GM19328 (cell line): ENCODE results near the gene TAF4.

Experiments used
- ATAC-seq: cut with Tn5 transposase; IDR thresholded peaks from one replicate; pipeline ENCODE4 v1.9.1; 2021; ENCODE audit warnings: mild to moderate bottlenecking, moderate library complexity; ENCODE audit not compliant: unreplicated experiment

The TAF4 gene

DNA sequence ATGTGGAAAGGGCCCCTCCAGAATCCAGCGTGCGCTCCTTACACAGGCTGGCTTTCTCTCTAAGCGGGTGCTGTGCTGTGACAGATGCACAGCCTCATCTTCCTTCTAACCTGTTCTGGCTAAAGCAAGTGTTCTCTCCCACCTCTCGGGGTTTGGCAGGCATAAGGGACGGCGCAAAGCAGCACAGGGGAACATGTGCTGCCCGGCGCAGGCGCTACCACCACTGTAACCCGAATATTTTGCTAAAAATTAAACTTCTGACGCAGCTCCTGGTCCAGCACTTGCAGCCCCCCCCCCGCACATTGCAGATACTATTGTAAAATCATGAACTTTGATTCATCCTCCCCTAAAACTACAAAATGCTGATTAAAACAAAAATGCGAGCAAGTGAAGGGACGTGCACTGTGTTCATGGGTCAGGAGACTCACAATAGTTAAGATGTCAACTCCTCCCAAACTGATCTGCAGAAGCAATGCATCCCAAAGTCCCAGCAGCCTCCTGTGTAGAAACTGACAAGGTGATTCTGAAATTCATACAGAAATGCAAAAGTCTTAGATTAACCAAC lies 43.0 kb downstream of the TAF4 start:
- ATAC-seq, result no peak

- ATAC-seq, result no peak
Observed at GRCh38 chr20:62021793-62022385, 43.8 kb downstream of the TAF4 start.

DNA sequence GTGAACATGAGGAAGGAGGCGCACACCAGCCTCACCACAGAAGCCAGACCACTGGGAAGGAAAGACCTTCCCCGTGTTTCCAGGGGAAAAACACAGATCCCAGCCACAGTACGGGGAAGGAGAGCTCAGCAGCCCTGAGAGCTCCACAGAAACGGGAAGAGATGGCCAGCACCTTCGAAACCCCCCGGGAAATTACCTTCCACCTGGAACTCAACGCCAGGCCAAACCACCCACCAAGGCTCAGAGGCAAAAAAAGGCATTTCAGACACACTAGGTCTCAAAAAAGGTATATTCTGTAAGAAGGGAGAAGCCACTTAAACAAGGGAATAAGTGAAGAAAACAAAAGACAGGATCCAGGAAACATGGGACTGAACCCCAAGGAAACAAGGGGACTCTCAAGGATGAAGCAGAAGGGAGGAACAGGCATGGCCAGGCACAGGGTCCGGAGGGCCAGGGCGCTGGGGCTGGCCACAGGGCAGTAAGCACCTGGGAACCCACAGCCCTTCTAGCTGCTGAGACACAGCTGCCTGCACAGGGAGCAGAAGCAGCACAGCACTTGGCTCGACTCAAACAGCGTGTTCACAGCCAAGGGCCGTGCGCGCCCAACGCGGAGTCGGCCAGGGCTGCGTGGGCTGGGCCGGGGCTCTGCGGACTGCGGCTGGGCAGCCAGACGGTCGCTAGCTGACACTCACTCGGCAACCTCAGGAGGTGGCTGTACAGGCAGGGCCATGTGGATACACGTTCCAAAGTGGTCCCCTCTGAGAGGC lies 44.6 kb downstream of the TAF4 start:
- no peak for ATAC-seq

GRCh38 chr20:62019881-62020492 lies 45.7 kb downstream of the TAF4 start:
- ATAC-seq, result no peak

- no peak for ATAC-seq
Observed at GRCh38 chr20:62019144-62019805, 46.4 kb downstream of the TAF4 start.

GRCh38 chr20:62018437-62019143 lies 47.1 kb downstream of the TAF4 start:
- ATAC-seq, result no peak

DNA sequence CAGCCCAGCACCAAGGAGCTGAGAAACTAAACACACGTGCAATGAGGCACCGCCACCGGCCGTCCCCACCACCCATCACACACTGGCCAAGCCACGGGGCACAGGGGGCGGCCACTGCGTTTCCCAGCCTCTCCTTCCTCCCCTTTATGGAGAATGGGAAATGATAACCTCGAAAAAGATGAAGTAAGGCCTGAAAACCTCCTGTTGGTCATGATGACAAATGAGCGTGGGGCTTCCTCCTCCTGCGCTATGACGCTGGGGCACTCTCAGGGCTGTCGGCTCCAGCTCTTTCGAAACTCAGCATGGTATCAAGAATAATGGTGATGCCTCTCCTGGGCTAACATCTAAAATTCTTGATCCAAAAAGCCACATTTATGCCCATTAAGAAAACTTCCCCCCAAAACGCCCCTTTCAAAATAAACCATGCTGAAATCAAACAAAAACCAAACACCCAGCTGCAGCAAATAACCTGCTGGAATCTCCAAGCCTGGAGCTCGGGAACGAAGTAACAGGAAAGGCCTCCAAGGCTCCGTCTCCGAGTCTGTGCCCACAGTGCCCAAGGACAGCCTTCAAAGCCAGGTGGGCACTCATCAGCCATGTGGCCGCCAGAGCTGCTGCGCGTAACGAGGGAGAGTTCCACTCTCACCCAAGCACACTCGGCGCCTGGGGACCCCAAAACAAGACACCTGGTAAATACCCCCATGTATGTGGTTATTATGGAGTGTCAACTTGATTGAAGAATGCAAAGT lies 50.0 kb downstream of the TAF4 start:
- no peak for ATAC-seq

DNA sequence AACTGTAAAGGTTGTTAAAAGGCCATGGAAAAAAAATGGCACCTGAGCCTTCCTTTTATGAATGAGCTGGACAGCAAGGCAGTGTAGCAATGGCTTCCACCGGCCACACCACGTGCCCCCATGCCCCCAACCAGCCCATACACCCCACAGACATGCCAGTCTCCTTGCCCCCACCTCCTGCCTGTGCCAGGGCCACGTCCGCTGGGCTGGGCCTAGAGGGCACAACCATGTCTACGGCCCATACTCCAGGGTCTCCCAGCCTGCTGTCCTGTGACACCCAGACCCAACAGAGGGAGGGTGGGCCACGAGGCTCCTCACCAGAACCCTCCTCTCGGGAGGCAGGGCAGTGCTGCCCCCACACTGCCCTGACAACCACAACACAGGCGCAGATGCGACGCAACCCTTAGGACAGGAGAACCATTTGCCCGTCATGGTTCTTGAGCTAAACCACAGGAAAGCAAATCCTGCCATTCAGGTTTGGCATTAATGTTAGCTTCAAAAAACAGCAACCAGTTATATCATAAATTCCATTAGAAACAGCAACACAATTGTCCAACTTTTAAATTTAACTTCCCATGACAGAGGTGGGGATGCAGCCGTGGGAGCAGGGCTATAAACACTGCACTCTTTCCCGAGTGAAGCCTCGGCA lies 50.7 kb downstream of the TAF4 start:
- no peak for ATAC-seq

- no peak for ATAC-seq
Observed at GRCh38 chr20:62014488-62014775, 51.2 kb downstream of the TAF4 start.

GRCh38 chr20:62012631-62013030 lies 53.0 kb downstream of the TAF4 start:
- no peak for ATAC-seq

GRCh38 chr20:62011938-62012534 lies 53.6 kb downstream of the TAF4 start:
- ATAC-seq, result no peak

GRCh38 chr20:62011403-62011790 lies 54.3 kb downstream of the TAF4 start:
- ATAC-seq, result no peak

DNA sequence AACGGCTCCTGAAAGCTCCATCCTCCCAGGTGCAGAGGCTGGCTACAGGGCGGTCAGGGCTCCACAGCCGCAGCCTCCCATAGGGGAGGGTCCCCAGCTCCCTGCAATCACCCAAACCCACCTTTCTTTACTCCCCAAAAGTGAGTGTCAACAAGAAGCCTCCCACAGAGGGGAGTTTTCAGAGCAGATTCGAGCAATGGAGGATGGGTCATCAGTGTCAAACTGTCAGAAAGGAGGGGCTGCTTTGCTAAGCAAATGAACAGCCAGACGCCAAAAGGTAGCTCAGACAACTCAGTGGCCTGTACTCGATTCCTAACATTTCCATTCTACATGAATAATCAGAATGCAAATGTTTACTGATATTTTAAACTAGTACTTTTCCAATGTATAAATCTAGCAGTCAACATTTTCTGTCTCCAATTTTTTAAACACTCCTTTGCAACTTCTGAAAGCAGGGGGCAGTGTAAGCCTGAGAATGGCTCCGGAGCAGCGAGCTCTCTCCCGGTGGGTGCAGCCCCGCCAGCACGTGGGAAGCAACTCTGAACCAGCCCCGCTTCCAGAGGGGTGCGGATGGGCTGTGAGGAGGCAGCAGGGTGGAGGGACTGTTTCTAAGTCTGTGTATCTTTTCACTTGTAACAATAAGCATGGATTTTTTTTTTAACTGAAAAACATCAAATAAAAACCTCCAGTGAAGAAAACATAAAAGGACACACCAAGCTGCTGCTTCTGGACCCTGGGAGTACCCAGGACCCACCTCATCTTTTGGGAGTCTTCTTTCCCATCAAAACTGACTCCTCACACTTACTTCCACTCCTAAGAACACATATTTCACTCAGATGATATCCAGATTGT lies 54.9 kb downstream of the TAF4 start:
- ATAC-seq, result no peak

GRCh38 chr20:62009869-62010445 lies 55.7 kb downstream of the TAF4 start:
- no peak for ATAC-seq

DNA sequence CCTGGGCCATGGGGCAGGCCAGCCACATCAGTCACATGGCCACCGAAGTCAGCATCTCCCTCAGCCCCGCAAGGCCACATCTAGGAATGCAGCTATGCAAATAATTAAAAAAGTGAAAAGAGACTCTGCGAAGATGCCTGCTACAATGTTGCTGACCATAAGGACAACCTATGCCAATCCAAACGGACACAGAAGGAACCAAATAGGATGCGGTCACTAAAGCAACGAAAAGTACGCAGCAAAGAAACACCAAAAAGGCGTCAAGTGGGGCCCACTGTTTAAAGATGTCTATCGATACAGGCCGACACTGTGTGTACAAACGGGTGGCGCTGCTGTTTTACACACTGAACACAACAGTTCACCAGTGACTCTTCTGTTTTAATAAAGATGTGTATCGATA lies 56.4 kb downstream of the TAF4 start:
- no peak for ATAC-seq

GRCh38 chr20:62008643-62009183 lies 57.0 kb downstream of the TAF4 start:
- ATAC-seq, result no peak

- ATAC-seq, result no peak
Observed at GRCh38 chr20:62007127-62007647, 58.5 kb downstream of the TAF4 start.

- ATAC-seq, result no peak
Observed at GRCh38 chr20:62006482-62006881, 59.2 kb downstream of the TAF4 start.
